CD14-positive monocyte (primary cell): ENCODE data around the gene LRRTM4. TPM values are rescaled to one million over a fixed set of nuclear protein-coding genes. Genes with fewer than 3 reads are reported as not detected.

Experiments
- DNase-seq, 3 donors: peaks; one replicate each; pipeline ENCODE4 v3.0.0-alpha.2; 2011 to 2022
- H2AFZ ChIP-seq: 2 replicates; pipeline ENCODE4 v1.6.0; 2012; ENCODE audit warnings: mild to moderate bottlenecking, low read depth, low read length, inconsistent platforms; ENCODE audit not compliant: insufficient read depth, poor library complexity, severe bottlenecking
- H3K27ac ChIP-seq, 2 donors: 1 replicate in 1 of 2; 2 replicates in 1 of 2; pipeline ENCODE4 v1.5.1; 2012 to 2013; ENCODE audit warnings: low read length in 2 of 2, control low read depth in 1 of 2, inconsistent platforms in 1 of 2, low read depth in 1 of 2, mild to moderate bottlenecking in 1 of 2
- H3K27me3 ChIP-seq, 2 donors: one replicate each; pipeline versions ENCODE4 v1.6.0 to v1.6.1; 2011 to 2013; ENCODE audit warnings: low read length in 2 of 2; ENCODE audit not compliant: control insufficient read depth in 2 of 2, insufficient read depth in 2 of 2
- H3K36me3 ChIP-seq, 2 donors: replicated peaks in 1 of 2; 1 replicate in 1 of 2; 2 replicates in 1 of 2; pipeline versions ENCODE4 v1.5.1 to v1.6.1; 2012 to 2013; ENCODE audit warnings: low read length in 2 of 2, control low read depth in 1 of 2, inconsistent platforms in 1 of 2, mild to moderate bottlenecking in 1 of 2; ENCODE audit not compliant: insufficient read depth in 2 of 2, control insufficient read depth in 1 of 2
- H3K4me1 ChIP-seq, 2 donors: 1 replicate in 1 of 2; 2 replicates in 1 of 2; pipeline versions ENCODE4 v1.5.1 to v1.6.1; 2012 to 2013; ENCODE audit warnings: low read length in 2 of 2, control low read depth in 1 of 2, inconsistent platforms in 1 of 2, mild to moderate bottlenecking in 1 of 2, moderate library complexity in 1 of 2; ENCODE audit not compliant: insufficient read depth in 2 of 2, control insufficient read depth in 1 of 2
- H3K4me2 ChIP-seq: replicated peaks from 2 replicates; pipeline ENCODE3; 2012; ENCODE audit warnings: low read length, moderate library complexity, mild to moderate bottlenecking; ENCODE audit not compliant: poor library complexity, severe bottlenecking; ENCODE audit errors: extremely low read depth
- H3K4me3 ChIP-seq, 3 experiments: fragments of 200-600 bp in 1 of 3; sonication (generic) in 1 of 3; replicated peaks in 1 of 3; 1 replicate in 2 of 3; 2 replicates in 1 of 3; pipeline ENCODE4 v1.5.1; 2011 to 2013; ENCODE audit warnings: low read length in 3 of 3, mild to moderate bottlenecking in 3 of 3, control low read depth in 2 of 3, low read depth in 2 of 3, inconsistent platforms in 1 of 3, moderate library complexity in 1 of 3
- H3K79me2 ChIP-seq: 2 replicates; pipeline ENCODE4 v1.6.0; 2012; ENCODE audit warnings: mild to moderate bottlenecking, control low read depth, inconsistent platforms, low read length, moderate library complexity; ENCODE audit not compliant: insufficient read depth
- H3K9ac ChIP-seq: 2 replicates; pipeline ENCODE4 v1.6.0; 2017; ENCODE audit warnings: low read length, mild to moderate bottlenecking; ENCODE audit not compliant: insufficient read depth, poor library complexity, severe bottlenecking
- H3K9me3 ChIP-seq, 2 donors: replicated peaks in 1 of 2; 1 replicate in 1 of 2; 2 replicates in 1 of 2; pipeline versions ENCODE4 v1.5.1 to v1.6.1; 2012 to 2013; ENCODE audit warnings: low read length in 2 of 2, control low read depth in 1 of 2; ENCODE audit not compliant: control insufficient read depth in 1 of 2, insufficient read depth in 1 of 2
- H4K20me1 ChIP-seq: 2 replicates; pipeline ENCODE4 v1.6.0; 2012; ENCODE audit warnings: mild to moderate bottlenecking, low read length, control low read depth, moderate library complexity; ENCODE audit not compliant: insufficient read depth
- H3K27ac Mint-ChIP-seq, 7 donors: one replicate each; pipeline ENCODE4 v1.8.0; 2020; ENCODE audit warnings: mild to moderate bottlenecking in 7 of 7, mixed read lengths in 7 of 7, moderate library complexity in 6 of 7, inconsistent platforms in 2 of 7
- H3K27me3 Mint-ChIP-seq, 3 donors: one replicate each; pipeline ENCODE4 v1.8.0; 2021 to 2022; ENCODE audit warnings: low read depth in 3 of 3, mild to moderate bottlenecking in 3 of 3, mixed read lengths in 3 of 3, moderate library complexity in 3 of 3, inconsistent platforms in 1 of 3
- H3K36me3 Mint-ChIP-seq, 2 donors: one replicate each; pipeline ENCODE4 v1.8.0; 2020; ENCODE audit warnings: mixed read lengths in 2 of 2, inconsistent platforms in 1 of 2, mild to moderate bottlenecking in 1 of 2
- H3K4me1 Mint-ChIP-seq: one replicate; pipeline ENCODE4 v1.8.0; 2020; ENCODE audit warnings: mild to moderate bottlenecking, mixed read lengths
- H3K4me3 Mint-ChIP-seq, 2 donors: one replicate each; pipeline ENCODE4 v1.8.0; 2020; ENCODE audit warnings: mild to moderate bottlenecking in 2 of 2, mixed read lengths in 2 of 2, moderate library complexity in 1 of 2
- H3K9me3 Mint-ChIP-seq, 7 donors: one replicate each; pipeline ENCODE4 v1.8.0; 2020 to 2022; ENCODE audit warnings: mixed read lengths in 7 of 7, mild to moderate bottlenecking in 6 of 7, moderate library complexity in 6 of 7, inconsistent platforms in 2 of 7
- WGBS: methylation state at CpG from one replicate; pipeline ENCODE4 v1.1.5; 2013; ENCODE audit warnings: missing lambda C conversion rate; ENCODE audit not compliant: insufficient coverage; 5-methylcytosine and 5-hydroxymethylcytosine counted together
- intact Hi-C, 2 donors: fragments of 100-400 bp; cut with micrococcal nuclease; formaldehyde crosslinking; loops; one replicate each; pipeline versions ENCODE4 v1.15.0 to v1.15.1; 2023
- polyA plus RNA-seq, 3 donors: library from polyadenylated mRNA; depleted of rRNA in 1 of 3; unstranded in 2 of 3; stranded (reverse) in 1 of 3; fragments of 300-500 nt in 2 of 3; fragments of >200 nt in 1 of 3; fragmentation: Illumina TruSeq in 2 of 3; gene quantifications; 1 replicate in 2 of 3; 2 replicates in 1 of 3; pipeline ENCODE4 v1.2.3, GENCODE V29; 2012 to 2021
- TF ChIP-seq, protein P1 (sequence below): fragments of 200-600 bp; IDR thresholded peaks from one replicate; pipeline ENCODE4 v1.8.0; 2022; ENCODE audit warnings: antibody characterized with exemption, mild to moderate bottlenecking

Gene LRRTM4
- polyA plus RNA-seq, 3 donors = not detected

DNA sequence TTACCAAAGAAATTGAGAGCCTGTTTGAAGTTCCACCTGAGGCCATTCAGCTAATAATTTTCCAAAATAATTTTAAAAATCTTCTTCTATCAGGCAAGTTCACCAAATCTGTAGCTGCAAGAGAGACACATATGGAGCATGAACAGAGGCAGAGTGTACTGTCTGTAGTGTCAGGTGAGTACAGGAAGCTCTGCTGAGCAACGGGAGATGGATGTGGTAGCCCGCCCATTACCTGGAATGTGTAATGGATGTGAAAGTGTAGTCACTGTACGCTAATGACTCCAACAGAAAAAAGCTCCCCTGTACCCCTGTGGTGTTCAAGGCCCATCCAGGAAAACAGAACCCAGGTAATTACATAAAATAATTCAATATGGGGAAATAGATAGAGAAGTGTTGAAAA, 311.5 kb downstream of the LRRTM4 start:
- WGBS = 67% methylated on average over 1 of the region's 3 CpGs

DNA sequence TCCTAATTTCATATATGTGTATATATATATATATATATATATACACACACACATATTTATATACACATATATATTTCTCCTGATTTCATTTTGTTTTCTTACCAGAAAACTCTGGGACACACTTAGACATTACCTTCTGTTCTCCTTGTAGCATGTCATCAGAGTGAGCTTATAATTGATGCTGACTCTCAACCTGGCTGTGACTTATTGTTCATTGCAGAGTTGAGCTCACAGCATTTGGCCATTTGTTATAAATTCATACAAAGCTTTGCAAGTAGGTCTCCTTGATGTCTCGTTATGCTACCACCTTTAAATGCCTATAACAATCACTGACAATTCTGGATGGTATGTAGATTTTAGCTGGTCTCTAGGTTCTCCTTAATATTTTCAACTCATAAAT, 314.8 kb downstream of the LRRTM4 start:
- intact Hi-C loops = no loop called here
- H3K4me1 ChIP-seq = no peaks in the 10 kb centered on the region
- H4K20me1 ChIP-seq = no peaks in the 10 kb centered on the region
- no peak overlapping the region for H2AFZ ChIP-seq
- H3K4me2 ChIP-seq = no peak overlapping the region
- Mint-ChIP-seq H3K4me3 (no peak overlapping the region), H3K4me1 (no peaks in the 10 kb centered on the region), H3K36me3 (no peaks in the 10 kb centered on the region), H3K9me3 (peaks cover 0 to 3% (median 2%) of the 10 kb centered on the region in 7 donors), H3K27me3 (no peaks in the 10 kb centered on the region), H3K27ac (no peak overlapping the region)
- no peak overlapping the region for H3K4me3 ChIP-seq
- no peak overlapping the region for H3K27ac ChIP-seq
- no peaks in the 10 kb centered on the region for H3K9me3 ChIP-seq
- no peaks in the 10 kb centered on the region for H3K27me3 ChIP-seq
- no peaks in the 10 kb centered on the region for H3K79me2 ChIP-seq
- no CpG with 5 or more reads among the region's 1 CpG for WGBS
- no peak for DNase-seq
- no peak overlapping the region for H3K9ac ChIP-seq
- TF ChIP-seq, protein P1, sequence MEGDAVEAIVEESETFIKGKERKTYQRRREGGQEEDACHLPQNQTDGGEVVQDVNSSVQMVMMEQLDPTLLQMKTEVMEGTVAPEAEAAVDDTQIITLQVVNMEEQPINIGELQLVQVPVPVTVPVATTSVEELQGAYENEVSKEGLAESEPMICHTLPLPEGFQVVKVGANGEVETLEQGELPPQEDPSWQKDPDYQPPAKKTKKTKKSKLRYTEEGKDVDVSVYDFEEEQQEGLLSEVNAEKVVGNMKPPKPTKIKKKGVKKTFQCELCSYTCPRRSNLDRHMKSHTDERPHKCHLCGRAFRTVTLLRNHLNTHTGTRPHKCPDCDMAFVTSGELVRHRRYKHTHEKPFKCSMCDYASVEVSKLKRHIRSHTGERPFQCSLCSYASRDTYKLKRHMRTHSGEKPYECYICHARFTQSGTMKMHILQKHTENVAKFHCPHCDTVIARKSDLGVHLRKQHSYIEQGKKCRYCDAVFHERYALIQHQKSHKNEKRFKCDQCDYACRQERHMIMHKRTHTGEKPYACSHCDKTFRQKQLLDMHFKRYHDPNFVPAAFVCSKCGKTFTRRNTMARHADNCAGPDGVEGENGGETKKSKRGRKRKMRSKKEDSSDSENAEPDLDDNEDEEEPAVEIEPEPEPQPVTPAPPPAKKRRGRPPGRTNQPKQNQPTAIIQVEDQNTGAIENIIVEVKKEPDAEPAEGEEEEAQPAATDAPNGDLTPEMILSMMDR = no peak
- no peaks in the 10 kb centered on the region for H3K36me3 ChIP-seq

More for the DNA sequence above, 311.5 kb downstream of the LRRTM4 start:
- DNase-seq = no peak
- H3K4me1 Mint-ChIP-seq = no peaks in the 10 kb centered on the region
- H3K27ac ChIP-seq = no peak overlapping the region
- no peaks in the 10 kb centered on the region for H3K9me3 ChIP-seq
- no peak overlapping the region for H2AFZ ChIP-seq
- H3K27me3 Mint-ChIP-seq = no peaks in the 10 kb centered on the region
- no peak overlapping the region for H3K9ac ChIP-seq
- no peaks in the 10 kb centered on the region for H3K4me1 ChIP-seq
- TF ChIP-seq, protein P1 = no peak
- no peak overlapping the region for H3K4me3 Mint-ChIP-seq
- H3K9me3 Mint-ChIP-seq = peaks cover 0 to 3% (median 0%) of the 10 kb centered on the region in 7 donors
- H3K27me3 ChIP-seq = no peaks in the 10 kb centered on the region
- H3K36me3 Mint-ChIP-seq = no peaks in the 10 kb centered on the region
- no peak overlapping the region for H3K4me3 ChIP-seq
- no peaks in the 10 kb centered on the region for H3K79me2 ChIP-seq
- no peaks in the 10 kb centered on the region for H4K20me1 ChIP-seq
- H3K4me2 ChIP-seq = no peak overlapping the region
- no peaks in the 10 kb centered on the region for H3K36me3 ChIP-seq
- H3K27ac Mint-ChIP-seq = no peak overlapping the region
- intact Hi-C loops = no loop called here
